Astrocyte of the hippocampus (primary cell): ENCODE measurements around the gene ABL1.

Experiments used
- DNase-seq: peaks from one replicate; pipeline ENCODE4 v3.0.0; 2011; ENCODE audit warnings: low read depth, low spot score

ABL1 gene

DNA sequence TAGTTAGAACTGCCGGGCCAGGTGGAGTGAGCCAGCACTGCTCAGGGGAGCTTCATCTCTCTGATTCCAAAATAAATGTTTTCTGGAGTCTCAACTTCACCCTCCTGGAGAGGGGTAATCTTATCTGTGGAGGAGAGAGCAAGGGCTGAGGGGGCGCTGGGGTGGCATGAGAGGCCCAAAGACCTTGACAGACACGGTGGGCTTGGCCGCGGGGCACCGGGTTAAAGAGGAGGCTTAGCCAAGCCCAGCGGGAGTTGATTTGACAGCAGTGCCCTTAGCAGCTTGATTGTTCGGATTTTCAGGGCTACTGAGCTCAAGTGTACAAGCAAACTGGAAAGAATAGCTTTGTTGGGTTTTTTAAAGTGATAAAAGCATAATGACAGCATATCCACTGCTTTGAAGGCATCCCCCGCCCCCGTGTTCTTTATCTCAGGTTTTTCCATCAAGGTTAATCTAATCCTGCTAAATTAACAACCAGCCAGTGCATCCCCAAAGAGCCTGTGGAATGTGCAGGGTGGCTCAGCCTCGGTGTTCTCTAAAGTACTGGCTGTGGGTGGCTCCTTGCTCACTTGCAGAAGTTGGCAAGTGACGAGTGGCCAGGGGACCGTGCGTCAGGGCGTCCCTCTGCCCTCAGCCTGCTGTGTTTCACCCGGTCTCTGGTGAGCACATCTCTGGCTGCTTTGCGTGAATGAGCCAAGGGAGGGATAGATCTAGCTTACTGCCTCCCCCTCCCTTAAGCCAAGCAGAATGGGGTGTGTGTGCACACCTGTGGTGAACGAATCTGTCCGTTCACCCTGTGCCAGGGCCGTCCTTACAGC lies 56.0 kb downstream of the ABL1 start:
- DNase-seq, result no peak

DNA sequence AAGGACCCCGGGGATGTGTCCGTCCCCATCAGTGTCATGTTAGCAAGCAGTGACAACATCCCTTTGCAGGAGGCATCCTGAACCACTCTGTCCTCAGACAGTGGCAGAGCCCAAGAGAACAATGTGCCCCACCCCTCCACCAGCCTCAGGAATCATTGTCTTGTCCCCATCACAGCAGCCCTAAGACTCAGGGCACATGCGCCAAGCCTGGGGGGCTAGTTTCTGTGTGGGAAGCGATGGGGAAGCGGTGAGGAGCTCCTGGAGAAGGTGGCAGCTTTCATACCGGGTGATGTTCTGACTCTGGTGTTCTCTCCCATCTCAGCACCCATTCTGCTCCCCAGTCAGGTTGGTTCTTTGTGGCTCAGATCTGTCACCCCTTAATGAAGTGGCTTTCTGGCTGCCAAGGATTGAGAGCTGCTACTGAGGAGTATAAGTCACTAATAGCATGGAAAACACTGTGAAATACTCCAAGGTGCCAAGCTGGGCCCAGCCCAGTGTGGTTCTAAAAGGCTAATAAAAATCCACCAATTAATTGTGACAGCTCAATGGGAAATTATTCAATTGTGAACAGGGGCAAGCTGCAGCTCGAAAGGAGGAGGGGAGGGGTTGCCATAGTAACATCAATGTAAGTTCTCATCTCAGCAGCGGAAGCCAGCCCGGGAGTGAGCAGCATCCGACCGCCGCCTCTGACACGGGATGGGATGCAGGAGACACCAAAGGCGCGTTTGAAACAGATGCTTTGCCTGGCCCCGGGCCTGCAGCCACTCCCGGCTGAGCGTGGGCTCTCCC lies 56.8 kb downstream of the ABL1 start:
- no peak for DNase-seq

DNA sequence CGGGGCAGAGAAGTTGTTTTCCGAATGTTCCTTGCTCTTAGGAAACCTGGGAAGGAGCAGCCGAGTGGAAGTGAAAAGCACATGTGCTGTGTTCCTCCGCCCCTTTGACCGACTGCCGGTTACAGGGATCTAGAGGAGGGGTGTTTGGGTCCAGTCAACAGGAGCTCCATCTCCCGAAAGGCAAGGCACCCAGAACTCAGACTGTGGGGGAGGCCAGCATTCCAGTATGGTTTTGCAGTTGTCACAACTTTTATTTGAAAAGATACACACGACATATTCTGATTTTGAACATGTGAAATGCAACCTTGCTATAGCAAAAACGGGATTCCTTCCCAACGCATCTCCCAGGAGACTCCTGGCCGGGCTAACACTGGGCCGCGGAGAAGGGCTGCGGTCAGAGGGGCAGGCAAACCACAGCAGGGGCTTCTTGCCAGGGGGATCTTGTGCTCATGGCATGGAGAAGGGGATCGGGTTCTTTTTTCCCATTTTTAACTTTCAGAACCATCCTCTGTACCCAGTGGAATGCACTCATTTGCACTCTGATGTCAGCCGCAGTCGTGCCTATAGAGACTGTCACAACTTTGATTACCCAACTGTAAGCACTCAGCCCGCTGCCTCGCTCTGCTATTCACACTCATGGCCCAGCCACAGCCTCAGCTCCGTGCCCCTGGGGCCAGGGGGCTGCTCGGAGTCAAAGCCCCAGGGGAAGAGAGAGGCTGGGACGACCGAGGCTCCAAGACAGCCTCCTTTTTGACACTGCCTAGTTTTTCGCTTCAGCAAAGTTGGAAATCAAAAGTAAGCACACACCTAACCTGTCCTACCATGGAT lies 57.6 kb downstream of the ABL1 start:
- no peak for DNase-seq

DNA sequence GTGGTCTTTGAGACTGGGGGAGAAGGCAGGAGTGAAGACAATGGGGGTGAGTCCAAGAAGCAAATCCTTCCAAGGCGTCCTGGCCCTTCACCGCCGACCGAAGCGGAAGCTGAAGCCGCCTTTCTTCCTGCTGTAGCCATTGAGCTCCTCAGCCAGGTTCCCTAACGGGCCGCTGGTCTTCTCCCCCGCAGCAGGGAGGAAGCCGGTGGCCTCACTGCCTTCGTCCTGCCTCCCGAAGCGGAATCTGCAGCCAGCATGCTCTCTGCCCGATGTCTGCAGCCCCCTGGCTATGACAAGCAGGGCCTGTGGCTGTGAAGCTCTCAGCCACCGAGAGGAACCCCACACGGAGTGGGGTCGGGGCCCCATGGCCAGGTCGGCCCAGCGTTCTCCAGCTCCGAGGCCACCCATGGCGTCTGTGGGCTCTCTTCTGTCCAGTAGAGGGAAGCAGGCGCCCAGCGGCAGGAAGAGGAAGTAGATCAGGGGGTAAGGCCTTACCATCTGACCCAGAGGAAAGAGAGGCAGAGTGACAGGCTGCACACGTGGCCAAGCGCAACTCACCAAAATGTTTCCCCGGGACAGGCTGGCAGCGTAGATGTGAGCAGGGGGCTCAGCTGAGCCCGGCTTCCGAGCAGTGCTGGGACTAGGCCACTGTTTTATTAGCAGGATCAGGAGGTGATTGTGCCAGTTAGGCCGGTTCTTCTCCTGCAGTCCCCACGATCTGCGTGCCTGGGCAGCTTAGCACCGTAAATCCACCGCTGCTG lies 58.5 kb downstream of the ABL1 start:
- no peak for DNase-seq

DNA sequence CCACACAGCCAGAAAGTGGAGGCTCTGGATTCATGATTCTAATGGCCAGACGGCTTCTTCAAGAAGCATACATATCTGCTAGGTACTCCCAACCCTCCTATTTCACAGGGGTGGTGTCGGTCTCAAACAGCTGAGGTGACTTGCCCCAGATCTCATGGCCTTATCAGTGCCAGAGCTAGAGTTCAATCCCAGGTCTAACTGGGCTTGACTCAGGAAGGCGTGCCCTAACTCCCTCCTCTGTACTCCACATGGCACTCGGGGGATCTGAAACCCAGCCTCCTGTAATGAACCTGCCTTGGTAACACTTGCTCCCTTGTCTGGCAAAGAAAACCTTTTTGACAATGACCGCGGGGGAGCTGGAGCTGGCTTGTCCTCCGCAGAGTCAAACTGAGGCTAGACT lies 59.5 kb downstream of the ABL1 start:
- DNase-seq, result no peak

DNA sequence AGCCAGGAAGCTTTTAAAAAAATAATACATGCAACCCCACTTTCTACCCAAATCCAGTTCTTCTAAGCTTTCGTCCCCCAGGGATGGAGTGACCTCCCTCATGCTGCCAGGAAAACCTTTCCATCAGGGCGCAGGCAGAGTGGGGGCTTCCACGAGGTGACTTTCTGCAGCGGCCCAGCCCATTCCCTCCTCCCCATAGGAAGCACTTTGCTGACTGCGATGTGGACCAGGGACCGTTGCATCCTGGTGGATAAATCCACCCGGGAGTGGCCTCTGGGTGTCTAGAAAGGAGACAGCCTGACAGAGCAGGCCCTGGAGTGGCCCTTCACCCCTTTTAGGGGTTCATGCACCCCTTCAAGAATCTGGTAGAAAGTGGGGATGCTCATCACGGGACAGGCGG lies 60.0 kb downstream of the ABL1 start:
- no peak for DNase-seq

DNA sequence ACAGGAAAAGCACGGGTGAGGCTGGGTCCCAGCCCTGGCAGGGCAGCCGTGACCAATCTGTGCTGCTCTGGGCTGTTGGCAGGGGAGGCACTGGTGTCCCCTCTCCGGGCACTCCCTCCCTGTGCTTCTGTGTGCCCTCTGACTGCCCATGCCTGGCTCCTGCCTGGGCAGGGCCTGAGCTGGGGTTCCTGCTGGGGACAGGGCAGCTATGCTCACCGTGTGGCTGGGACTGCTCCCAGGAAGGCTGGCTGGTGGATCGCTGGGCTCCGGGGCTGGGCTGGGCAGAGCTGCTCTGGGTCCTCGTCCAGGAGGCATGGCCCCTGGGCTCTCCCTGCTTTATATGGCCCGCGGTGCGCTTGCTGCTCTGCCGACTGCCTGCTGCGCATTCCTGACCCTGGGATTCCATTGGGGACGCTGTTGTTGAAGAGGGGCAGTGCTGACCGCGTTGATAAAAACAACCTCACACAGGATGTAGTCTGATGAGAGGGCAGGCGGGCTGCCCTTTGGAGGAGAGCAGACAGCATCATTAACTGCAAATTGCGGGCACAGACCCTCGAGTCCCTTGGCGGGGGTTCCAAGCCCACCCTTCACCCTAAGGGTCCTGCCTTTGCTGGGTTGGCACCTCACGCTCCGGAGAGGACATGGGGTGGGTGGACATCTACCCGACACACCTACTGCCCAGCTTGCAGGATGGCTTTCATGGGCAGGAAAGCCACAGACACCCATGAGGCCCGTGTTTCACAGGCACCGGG lies 60.6 kb downstream of the ABL1 start:
- no peak for DNase-seq

DNA sequence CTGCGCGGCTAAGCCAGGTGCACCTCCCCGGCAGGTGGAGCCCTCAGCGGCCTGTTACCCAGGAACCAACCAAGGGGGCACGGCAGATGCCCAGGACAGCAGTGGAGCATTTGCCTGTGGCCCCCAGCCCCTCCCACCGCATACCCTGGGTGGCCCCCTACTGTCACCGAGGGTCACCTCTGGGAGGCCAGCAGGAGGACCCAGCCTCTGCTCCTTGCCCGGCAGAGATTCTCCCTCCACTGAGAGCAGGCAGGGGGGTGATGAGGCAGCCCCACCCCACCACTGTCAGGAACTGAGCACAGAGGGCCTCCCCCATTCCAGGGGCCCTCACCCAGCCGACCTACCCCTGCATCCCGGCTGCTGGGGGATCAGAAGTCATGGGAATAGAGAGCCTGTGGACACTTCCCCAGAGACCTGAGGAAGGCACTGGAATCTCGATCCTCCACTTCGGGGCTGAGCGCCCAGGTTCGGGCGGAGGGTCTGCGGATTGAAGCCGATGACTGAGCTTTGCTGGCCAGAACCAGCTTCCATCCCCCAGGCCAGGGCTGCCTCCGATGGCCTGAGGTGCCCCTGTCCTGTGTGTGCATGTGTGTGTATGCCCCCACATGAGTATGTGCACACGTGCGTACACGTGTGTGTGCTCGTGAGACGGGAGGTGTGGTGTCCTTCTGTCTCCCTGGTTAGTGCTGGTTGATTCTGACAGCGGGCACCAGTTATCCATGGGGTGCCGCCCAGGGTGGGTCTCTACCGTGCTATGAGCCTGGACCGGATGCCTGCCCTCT lies 61.4 kb downstream of the ABL1 start, which contains the start of gene QRFP:
TSS of gene QRFP (minus strand) at position 580 of the 782 bp plus-strand sequence. CDS start 2,974 bp downstream, outside the sequence.
- DNase-seq, result no peak

DNA sequence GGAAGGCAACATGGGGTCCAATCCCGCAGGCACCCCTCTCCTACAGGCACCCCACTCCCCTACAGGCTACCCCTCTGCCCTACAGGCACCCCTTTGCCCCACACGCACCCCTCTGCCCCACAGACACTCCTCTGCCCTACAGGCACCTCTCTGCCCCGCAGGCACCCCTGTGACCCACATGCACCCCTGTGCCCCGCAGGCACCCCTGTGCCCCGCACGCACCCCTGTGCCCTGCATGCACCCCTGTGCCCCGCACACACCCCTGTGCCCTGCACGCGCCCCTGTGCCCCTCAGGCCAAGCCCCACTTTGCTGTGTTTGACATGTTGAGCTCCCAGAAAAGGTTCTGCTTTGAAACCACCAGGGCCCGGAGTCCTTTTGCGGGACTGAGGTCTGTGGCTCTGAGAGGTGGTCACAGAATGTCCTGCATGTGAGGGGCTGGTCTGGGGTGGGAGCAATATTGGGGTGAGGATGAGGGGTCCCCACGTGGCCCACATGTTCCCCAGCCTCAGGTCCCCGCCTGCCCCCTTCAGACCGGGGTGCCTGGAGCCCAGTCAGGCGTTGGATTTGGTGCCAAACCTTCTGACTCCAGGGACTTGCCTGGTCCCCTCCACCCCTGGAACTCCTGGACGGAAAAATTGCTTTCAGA lies 62.2 kb downstream of the ABL1 start:
- no peak for DNase-seq

DNA sequence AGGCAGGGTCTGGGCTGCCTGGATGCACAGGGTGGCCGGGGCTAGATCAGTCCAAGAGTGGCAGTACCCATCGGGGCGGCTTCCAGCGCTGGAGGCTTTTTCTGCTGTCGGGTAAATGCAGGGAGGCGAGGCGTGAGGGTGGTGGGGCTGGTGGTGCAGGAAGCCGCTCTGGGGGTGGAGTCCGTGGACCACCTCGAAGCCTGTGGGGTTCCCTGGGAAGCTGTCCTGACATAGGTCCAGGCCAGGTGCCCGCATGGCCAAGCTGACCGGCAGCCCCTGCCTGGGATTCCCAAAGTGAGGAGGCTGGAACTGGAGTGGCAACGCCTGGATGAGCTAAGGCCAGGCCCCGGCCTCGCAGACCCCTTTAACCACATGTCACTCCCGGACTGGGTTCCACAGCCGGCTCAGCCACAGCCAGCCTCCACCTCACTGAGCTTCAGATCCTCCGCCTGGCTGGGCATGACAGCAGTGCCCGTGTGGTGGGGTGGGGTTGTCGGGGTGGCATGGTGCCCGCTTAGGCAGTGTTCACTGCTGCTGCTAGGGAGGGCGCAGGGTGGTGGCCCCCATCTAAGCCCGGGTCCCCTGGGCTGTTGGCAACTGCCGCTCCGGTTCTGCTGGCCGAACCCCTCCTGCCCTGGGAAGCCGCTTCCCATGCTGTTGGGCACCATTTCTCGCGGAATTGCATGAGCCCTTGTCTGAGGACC lies 62.9 kb downstream of the ABL1 start:
- DNase-seq, result no peak

DNA sequence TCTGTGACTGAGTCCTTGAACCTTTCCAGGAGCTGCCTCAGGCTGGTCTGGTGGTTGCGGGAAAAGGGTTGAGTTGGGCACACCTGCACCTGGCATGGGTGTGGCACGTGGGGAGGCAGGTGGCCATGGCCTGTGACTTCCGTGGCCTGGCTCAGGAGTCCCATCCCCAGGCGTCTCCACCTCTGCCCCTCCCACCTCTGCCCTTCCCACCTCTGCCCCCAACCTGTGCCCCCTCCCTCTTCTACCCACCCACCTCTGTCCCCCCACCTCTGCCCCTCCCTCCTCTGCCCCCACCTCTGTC lies 63.4 kb downstream of the ABL1 start:
- no peak for DNase-seq

DNA sequence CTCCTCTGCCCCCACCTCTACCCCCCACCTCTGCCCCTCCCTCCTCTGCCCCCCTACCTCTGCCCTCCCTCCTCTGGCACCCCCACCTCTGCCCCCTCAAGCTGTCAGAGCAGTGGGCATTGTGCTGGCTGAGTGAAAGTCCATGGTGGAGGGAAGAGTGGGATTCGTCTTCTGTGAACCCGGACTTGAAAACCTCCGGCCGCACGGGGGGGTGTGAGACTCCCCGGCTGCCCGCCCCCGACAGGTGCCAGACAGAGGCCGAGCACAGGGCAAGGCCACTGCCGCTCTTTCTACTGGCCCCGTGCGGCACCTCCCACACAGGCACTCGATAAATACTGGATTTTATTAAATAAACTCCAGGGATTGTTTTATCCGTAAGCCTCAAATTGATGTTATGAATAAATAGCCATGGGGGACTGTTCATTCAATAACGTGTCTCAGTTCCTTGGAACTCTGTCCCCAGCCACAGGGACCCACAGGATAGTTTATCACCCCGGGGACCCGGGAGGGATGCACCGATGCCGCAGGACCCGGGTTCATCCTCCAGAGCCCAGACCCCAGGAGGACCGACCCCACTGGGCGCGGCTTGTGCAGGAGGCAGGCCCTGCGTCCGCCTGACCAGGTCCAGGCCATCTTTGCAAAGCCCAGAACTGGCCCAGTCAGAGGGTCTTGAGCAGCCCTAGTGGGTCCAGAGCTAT lies 64.1 kb downstream of the ABL1 start:
- no peak for DNase-seq

DNA sequence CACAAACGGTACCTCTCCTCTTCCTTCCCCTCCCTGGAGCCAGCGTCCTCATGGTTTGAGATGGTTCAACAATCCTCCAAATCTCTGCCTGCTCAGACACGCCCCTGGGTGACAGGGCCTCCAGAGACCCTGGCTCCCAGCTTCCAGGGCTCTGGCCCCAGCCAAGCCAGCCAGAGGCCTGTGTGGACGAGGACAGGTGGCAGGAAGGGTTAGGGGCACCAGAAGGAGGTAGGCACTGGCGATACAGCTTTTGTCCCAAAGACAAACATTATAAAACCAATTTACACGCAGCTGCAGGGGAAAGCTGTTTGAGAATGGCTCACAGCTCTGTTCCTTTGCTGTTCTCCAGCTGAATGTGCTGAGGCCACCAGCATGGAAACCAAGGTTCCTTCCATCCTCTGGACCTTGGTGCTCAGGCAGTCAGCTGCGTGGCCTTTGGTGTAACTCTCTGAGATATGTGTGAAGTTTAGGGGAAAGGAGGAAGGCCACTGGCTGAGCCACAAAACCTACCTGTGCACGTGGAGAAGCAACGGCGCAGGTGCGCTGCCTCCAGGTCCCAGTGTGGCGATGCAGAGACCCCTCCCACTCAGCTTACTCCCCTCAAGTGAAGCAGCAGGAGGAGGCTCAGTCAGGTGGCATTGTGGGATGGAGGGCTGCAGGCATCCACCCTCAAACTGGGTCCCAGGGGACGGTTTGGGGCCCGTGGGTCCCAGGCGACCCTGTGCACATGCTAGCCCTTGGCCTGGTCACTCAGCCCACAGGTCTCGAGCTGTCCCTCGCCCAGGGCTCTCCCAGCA lies 65.8 kb downstream of the ABL1 start:
- DNase-seq, result no peak

DNA sequence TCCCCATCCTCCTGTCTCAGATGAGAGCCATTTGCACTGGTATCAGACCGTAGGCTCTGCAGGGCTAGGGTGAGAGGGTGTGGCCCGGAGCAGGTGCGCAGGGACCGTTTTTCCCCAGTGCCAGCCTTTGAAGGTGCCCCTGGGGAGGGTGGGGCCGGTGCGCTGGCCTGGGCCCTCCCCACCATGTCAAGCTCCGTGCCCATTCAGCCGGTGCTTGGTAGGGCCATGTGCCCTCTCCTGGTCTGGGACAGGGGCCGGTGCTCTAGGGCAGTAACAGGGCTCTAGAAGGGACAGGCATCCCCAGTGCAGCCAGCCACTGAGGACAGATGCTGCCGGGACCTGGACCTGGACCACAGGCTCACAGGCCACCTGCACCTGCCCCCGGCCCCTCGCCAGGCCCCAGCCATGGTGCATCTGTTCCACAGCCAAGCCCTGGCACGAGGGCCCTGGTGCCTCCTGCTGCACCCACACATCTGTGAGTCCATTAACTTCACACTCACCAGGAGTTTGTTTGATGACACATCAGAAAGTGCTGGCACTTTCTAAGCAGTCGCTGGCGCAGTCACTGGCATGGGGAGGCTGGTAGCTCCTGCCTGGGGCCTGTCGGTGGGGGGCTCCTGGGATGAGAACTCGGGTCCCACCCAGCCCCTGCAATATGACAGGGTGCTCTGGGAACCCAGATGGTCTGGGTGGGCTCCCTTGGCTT lies 66.6 kb downstream of the ABL1 start:
- DNase-seq, result no peak

DNA sequence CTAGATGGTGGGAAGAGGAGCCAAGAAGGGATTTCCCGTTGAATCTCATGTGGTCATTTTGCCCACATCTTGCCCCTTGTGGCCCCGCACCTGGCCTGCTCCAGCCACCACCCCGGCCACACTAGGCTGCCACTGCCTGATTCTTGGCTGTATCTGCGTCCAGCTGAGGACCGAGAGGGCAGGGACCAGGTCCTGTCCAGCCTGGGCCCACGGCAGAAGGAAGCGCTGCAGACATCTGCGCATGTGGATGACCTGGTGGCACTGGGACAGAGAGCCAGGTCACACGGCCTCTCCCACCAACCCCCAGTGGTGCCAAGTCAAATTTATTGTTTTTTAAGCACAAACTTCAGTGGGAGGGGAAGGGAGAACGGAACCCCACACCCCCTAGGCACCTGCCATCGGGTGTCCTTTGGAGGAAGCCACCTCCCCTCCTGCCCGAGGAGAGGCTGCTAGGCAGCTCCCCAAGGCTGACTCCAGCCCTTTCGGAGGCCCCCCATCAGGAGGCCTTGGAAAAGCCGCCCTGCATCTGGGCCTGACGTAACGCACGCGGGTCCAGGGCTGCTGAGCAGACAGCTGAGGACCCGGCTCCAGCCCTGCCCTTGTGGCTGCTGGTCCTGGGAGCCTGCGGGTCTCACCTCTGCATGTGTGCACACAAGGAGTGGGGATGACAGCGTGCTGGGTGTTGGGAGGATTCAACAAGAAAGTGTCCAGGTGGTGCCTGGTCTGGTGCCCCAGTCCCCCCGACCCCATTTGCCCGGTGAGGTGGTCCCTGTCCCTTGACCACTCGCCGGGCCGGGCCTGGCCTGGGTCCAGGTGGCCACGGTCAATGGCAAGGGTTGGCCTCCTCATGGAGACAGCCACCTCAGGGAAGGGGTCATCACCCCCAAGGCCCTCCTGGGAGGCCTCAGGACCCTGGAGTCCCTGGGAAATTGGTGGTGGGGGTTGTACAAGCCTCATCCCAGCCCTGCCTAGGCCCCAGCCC lies 67.4 kb downstream of the ABL1 start:
- no peak for DNase-seq
